ENCODE data around the gene POLE. TPM values are rescaled to one million over a fixed set of nuclear protein-coding genes. Genes with fewer than 3 reads are reported as not detected.
"Not testable (repeated sequence)": the region's sequence is repeated elsewhere in the genome, so short reads cannot be mapped to it uniquely, and the experiment has no call there.

POLE gene
- total RNA-seq, 1 donor from 2014 or later = 39.2 TPM

GRCh38 chr12:132604668-132605441 is 82.3 kb downstream of the POLE start:
- ATAC-seq = no peak
- DNase-seq (ENCODE audit: low spot score) = no peak
- intact Hi-C loops (cut with DNase I) = loop anchor here (10.0 kb wide), 1 partner anchor 450 kb away; no protein-coding TSS in a partner anchor

GRCh38 chr12:132604151-132604618 is 83.0 kb downstream of the POLE start:
- ATAC-seq (no peak), DNase-seq (ENCODE audit: low spot score) (no peak)
- intact Hi-C loops (cut with DNase I) = loop anchor here (10.0 kb wide), 1 partner anchor 449 kb away; no protein-coding TSS in a partner anchor

GRCh38 chr12:132603240-132604150 is 83.6 kb downstream of the POLE start:
- DNase-seq (ENCODE audit: low spot score) (no peak), ATAC-seq (no peak)
- intact Hi-C loops (cut with DNase I) = loop anchor here (10.0 kb wide), 1 partner anchor 449 kb away; no protein-coding TSS in a partner anchor

GRCh38 chr12:132602572-132603239 is 84.4 kb downstream of the POLE start:
- intact Hi-C loops (cut with DNase I) = loop anchor here (10.0 kb wide), 1 partner anchor 448 kb away; no protein-coding TSS in a partner anchor
- ATAC-seq = peak; percentile 7
- DNase-seq (ENCODE audit: low spot score) = no peak

GRCh38 chr12:132601171-132601883 is 85.8 kb downstream of the POLE start:
- intact Hi-C loops (cut with DNase I) = loop anchor here (10.0 kb wide), 1 partner anchor 447 kb away; no protein-coding TSS in a partner anchor
- DNase-seq (ENCODE audit: low spot score) (no peak), ATAC-seq (no peak)

- DNase-seq (ENCODE audit: low spot score) = peak; percentile 83
- intact Hi-C loops (cut with DNase I) = loop anchor here (10.0 kb wide), 1 partner anchor 446 kb away; no protein-coding TSS in a partner anchor
- peak; percentile 82 for ATAC-seq
Measured at GRCh38 chr12:132600048-132601032, 86.8 kb downstream of the POLE start.

- intact Hi-C loops (cut with DNase I); DNase-seq (ENCODE audit: low spot score); ATAC-seq: not testable (repeated sequence)
Measured at GRCh38 chr12:132599502-132599901, 87.6 kb downstream of the POLE start.

GRCh38 chr12:132597333-132598316 is 89.5 kb downstream of the POLE start:
- ATAC-seq = no peak
- intact Hi-C loops (cut with DNase I) = no loop called here

GRCh38 chr12:132596016-132596415 is 91.1 kb downstream of the POLE start:
- no peak for DNase-seq (ENCODE audit: low spot score)
- intact Hi-C loops (cut with DNase I) = no loop called here
- ATAC-seq = no peak

More at GRCh38 chr12:132597333-132598316, 89.5 kb downstream of the POLE start:
- DNase-seq (ENCODE audit: low spot score) = no peak

- DNase-seq (ENCODE audit: low spot score) = no peak
- no peak for ATAC-seq
- intact Hi-C loops (cut with DNase I) = no loop called here
Measured at GRCh38 chr12:132595183-132595582, 92.0 kb downstream of the POLE start.

- intact Hi-C loops (cut with DNase I) = no loop called here
- peak; percentile 91 for DNase-seq (ENCODE audit: low spot score)
- ATAC-seq = peak; percentile 98
Measured at GRCh38 chr12:132593938-132594358, 93.2 kb downstream of the POLE start.

GRCh38 chr12:132593521-132593920 is 93.6 kb downstream of the POLE start:
- DNase-seq (ENCODE audit: low spot score) = no peak
- intact Hi-C loops (cut with DNase I) = no loop called here
- ATAC-seq = peak; percentile 9

GRCh38 chr12:132593071-132593470 is 94.1 kb downstream of the POLE start:
- DNase-seq (ENCODE audit: low spot score) (no peak), ATAC-seq (no peak)
- intact Hi-C loops (cut with DNase I) = no loop called here

- ATAC-seq = no peak
- intact Hi-C loops (cut with DNase I) = no loop called here
- no peak for DNase-seq (ENCODE audit: low spot score)
Measured at GRCh38 chr12:132592282-132592970, 94.7 kb downstream of the POLE start.

Measured in sciatic nerve (tissue), 2 donors.